Erythroblast (primary cell): ENCODE data around the gene PMPCA.

Source experiments
- GATA1 ChIP-seq: IDR thresholded peaks from 2 replicates; pipeline ENCODE4 v1.6.1; 2011; ENCODE audit warnings: low read depth, mild to moderate bottlenecking, control low read depth, low read length, moderate library complexity
- POLR2A ChIP-seq: IDR thresholded peaks from 2 replicates; pipeline ENCODE4 v1.6.1; 2011; ENCODE audit warnings: mild to moderate bottlenecking, low read length

DNA sequence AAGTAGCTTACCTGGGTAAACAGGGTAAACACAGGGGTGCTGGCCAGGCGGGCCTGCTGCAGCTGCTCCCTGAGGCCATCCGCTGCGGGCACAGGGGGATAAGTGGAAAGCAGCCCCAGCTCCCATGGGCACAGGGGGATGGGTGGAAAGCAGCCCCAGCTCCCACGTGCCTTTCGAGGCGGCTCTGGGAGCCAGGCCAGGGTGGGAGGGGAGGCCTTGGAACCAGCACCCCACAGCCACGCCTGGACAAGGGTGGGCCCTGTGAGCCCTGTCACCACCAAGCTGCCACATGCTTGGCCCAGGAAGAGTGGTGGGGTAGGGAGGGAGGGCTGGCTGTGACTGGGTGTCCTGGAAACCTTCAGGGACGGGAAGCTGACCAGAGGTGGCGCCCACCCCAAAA lies 29.1 kb upstream of the PMPCA start:
- TF ChIP-seq POLR2A (no peak), GATA1 (no peak)
